ENCODE measurements around the gene S100A13. TPM values are rescaled to one million over a fixed set of nuclear protein-coding genes. Genes with fewer than 3 reads are reported as not detected.
A peak's percentile ranks its signal among the peaks of the same experiment; 100 is the strongest.

The S100A13 gene
- polyA plus RNA-seq, 1 experiment: 313 TPM

DNA sequence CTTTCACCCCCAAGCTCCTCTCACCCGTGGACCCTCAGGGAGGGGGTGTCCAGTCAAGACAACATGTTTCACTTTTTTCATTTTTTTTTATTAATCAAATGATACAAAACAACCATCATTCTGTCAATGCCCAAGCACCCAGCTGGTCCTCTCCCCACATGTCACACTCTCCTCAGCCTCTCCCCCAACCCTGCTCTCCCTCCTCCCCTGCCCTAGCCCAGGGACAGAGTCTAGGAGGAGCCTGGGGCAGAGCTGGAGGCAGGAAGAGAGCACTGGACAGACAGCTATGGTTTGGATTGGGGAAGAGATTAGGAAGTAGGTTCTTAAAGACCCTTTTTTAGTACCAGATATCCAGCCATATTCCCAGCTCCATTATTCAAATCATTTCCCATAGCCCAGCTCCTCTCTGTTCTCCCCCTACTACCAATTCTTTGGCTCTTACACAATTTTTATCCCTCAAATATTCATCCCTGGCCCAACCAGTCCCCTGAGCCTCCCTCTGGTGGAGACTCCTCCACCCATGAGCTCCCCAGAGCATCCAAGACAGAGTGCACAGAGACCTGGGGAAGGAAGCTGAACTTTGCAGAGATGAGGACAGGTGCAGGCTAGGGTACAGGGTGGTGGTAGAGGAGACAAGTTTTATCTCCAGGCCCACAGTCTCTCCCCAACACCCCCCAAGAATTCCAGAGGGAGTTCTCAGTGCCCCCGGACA lies 13.0 kb downstream of the S100A13 start:
- Histone ChIP-seq H3K4me3 (ENCODE audit: low read depth, low read length) (no peak overlapping the region), H3K36me3 (ENCODE audit: control insufficient read depth, insufficient read depth, low read length) (0 out of 2 replicates have a peak, but pooled peaks cover 1% of the 10 kb centered on the region), H3K27me3 (ENCODE audit: control insufficient read depth, insufficient read depth, low read length) (no peaks in the 10 kb centered on the region)
- ChIA-PET POLR2A (interaction anchor here (1.0 to 3.5 kb wide), 2 partner anchors 13 to 19 kb away, joined by 3 to 20 read pairs; partner anchors contain the start of genes CHTOP and S100A13), CTCF (interaction anchor here (0.7 to 11.6 kb wide), 10 partner anchors 13 to 1580 kb away, joined by 3 to 194 read pairs (median 4); partner anchors contain the start of genes S100A1 and S100A13)
- TF ChIP-seq, protein P1, sequence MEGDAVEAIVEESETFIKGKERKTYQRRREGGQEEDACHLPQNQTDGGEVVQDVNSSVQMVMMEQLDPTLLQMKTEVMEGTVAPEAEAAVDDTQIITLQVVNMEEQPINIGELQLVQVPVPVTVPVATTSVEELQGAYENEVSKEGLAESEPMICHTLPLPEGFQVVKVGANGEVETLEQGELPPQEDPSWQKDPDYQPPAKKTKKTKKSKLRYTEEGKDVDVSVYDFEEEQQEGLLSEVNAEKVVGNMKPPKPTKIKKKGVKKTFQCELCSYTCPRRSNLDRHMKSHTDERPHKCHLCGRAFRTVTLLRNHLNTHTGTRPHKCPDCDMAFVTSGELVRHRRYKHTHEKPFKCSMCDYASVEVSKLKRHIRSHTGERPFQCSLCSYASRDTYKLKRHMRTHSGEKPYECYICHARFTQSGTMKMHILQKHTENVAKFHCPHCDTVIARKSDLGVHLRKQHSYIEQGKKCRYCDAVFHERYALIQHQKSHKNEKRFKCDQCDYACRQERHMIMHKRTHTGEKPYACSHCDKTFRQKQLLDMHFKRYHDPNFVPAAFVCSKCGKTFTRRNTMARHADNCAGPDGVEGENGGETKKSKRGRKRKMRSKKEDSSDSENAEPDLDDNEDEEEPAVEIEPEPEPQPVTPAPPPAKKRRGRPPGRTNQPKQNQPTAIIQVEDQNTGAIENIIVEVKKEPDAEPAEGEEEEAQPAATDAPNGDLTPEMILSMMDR (IDR thresholded peaks at IDR 0.05; ENCODE audit: insufficient read depth, low read depth, low read length): peak; percentile 32
- no peak for DNase-seq (ENCODE audit: low read depth)

DNA sequence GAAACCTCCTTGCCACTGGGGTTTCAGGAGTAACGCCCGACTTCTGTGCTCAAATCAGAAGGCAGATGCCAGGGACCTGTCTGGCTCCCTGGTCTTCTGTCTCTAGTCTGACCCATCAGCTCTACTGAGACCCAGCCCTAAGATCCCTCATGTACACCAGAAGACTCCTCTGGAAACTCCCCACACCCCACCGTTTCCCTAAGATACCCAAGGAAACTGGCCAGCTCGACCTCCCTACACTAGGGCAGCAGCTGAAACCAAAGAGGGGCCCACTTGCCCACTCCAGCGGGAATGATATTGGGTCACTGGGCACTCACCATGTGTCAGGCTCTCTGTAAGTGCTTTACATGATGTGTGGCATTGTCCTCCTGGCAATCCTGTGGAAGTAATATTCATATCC lies 13.9 kb downstream of the S100A13 start:
- CTCF ChIA-PET: interaction anchor here (0.7 to 11.6 kb wide), 8 partner anchors 10 to 1581 kb away, joined by 3 to 194 read pairs (median 6); partner anchors contain the start of genes S100A1 and S100A13
- TF ChIP-seq, protein P1 (IDR thresholded peaks at IDR 0.05; ENCODE audit: insufficient read depth, low read depth, low read length): no peak
- DNase-seq (ENCODE audit: low read depth): no peak
- POLR2A ChIA-PET: interaction anchor here (3.5 kb wide), 1 partner anchor 14 kb away, joined by 20 read pairs; the partner anchor contains the start of gene S100A13
- peak overlapping the region; percentile 72 for H3K4me3 ChIP-seq (ENCODE audit: low read depth, low read length)
- H3K36me3 ChIP-seq (ENCODE audit: control insufficient read depth, insufficient read depth, low read length): no peaks in the 10 kb centered on the region
- no peaks in the 10 kb centered on the region for H3K27me3 ChIP-seq (ENCODE audit: control insufficient read depth, insufficient read depth, low read length)

DNA sequence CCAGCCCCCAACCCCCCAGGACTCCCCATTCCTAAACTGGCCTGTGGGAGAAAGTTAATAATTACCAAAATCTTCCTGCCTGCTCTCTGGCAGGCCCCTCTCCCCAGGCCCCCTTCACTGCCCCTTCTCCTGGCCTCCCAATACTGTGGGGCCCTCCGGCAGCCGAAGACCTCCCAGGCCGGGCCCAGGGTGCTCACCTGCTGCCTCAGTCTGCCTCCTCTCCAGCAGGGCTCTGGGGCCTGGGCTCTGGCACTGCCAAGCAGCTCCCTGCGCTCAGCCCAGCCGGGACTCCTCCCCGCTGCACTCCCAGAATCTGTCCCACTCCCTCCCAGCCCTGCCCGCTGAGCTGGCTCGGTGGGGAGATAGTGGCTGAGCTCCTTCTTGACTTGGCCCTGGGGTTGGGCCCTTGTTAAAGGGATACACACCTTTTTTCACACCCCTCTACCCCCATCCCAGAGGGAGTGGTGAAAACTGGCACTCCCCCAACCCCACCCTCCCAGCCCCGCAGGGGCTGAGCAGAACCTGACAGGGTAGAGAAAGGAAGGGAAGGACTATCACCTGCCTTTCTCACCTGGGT lies 14.5 kb downstream of the S100A13 start, which contains the start of gene S100A16:
S100A16 (minus strand) TSS at position 383 of the 577 bp plus-strand sequence. CDS start 4,986 bp downstream, outside the sequence.
- H3K27me3 ChIP-seq (ENCODE audit: control insufficient read depth, insufficient read depth, low read length): no peaks in the 10 kb centered on the region
- H3K36me3 ChIP-seq (ENCODE audit: control insufficient read depth, insufficient read depth, low read length): peaks cover 3% of the 10 kb centered on the region
- TF ChIP-seq, protein P1 (IDR thresholded peaks at IDR 0.05; ENCODE audit: insufficient read depth, low read depth, low read length): no peak
- POLR2A ChIA-PET: interaction anchor here (0.5 to 3.5 kb wide), 4 partner anchors 9 to 61 kb away, joined by 3 to 20 read pairs (median 8); partner anchors contain the start of genes CHTOP and S100A13
- no peak for DNase-seq (ENCODE audit: low read depth)
- H3K4me3 ChIP-seq (ENCODE audit: low read depth, low read length): peak within 1 kb of the TSS; percentile 72
- CTCF ChIA-PET: interaction anchor here (0.9 to 11.6 kb wide), 7 partner anchors 9 to 147 kb away, joined by 3 to 194 read pairs (median 6); partner anchors contain the start of genes S100A1 and S100A13

DNA sequence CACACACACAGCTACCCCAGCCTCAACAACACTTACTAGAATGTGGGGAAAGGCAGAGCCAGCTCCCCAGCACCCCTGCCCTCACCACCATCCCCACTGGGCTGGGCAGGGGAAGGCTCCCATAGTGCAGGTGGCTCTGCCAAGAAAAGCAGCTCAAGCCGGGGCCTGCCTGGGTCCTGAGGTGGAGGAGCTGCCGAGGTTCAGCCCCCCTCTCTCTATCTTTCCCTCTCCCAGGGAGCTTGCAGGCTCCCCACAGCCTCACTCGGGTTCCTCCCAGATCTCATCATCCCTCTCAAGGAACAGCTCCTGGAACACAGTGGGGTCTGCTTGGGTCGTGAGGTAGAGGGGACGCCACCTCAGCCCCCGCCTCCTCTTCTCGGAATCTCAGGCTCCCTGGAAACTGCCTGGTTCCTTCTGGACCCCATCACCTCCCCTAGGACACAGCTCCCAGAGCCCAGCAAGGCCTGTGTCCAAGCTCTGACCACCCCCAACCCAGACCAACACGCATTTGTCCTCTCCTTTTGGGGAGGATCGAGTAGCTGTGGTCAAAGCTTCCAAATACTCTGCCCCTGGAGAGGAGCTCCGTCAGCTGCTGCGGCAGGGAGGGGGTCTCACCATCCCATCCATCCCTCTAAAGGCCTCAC lies 15.1 kb downstream of the S100A13 start:
- ChIA-PET CTCF (interaction anchor here (0.9 to 11.6 kb wide), 8 partner anchors 8 to 146 kb away, joined by 3 to 194 read pairs (median 6); partner anchors contain the start of genes S100A1 and S100A13), POLR2A (interaction anchor here (0.5 to 3.5 kb wide), 4 partner anchors 9 to 61 kb away, joined by 3 to 20 read pairs (median 8); partner anchors contain the start of genes CHTOP and S100A13)
- no peaks in the 10 kb centered on the region for H3K27me3 ChIP-seq (ENCODE audit: control insufficient read depth, insufficient read depth, low read length)
- peak overlapping the region; percentile 72 for H3K4me3 ChIP-seq (ENCODE audit: low read depth, low read length)
- peaks cover 8% of the 10 kb centered on the region for H3K36me3 ChIP-seq (ENCODE audit: control insufficient read depth, insufficient read depth, low read length)
- TF ChIP-seq, protein P1 (IDR thresholded peaks at IDR 0.05; ENCODE audit: insufficient read depth, low read depth, low read length): no peak
- no peak for DNase-seq (ENCODE audit: low read depth)

Measured in BJ (cell line).